Measurements from ENCODE around the gene SLC35E4. TPM values are rescaled to one million over a fixed set of nuclear protein-coding genes. Genes with fewer than 3 reads are reported as not detected.

SLC35E4 gene
- total RNA-seq, 4 donors from 2014 or later = 6.1 to 15.0 (median 7.3) TPM

GRCh38 chr22:30602049-30602448 lies 33.5 kb upstream of the SLC35E4 start:
- WGBS, 2 donors = 54 to 58% methylated on average over 3 of the region's 3 CpGs
- Histone ChIP-seq H3K27me3 (no peaks in the 10 kb centered on the region), H3K4me1 (peaks cover 0 to 14% (median 3%) of the 10 kb centered on the region in 4 donors), H3K27ac (no peak overlapping the region), H3K4me3 (no peak overlapping the region), H3K9me3 (no peaks in the 10 kb centered on the region), H3K36me3 (no peaks in the 10 kb centered on the region)
- TF ChIP-seq CTCF (IDR thresholded peaks at IDR 0.05) (peak in 1 of 5 experiments; percentile 7), POLR2A (IDR thresholded peaks at IDR 0.05) (no peak)
- DNase-seq (ENCODE audit: low spot score in 2 of 2) = no peak

- Histone ChIP-seq H3K27ac (no peak overlapping the region), H3K9me3 (no peaks in the 10 kb centered on the region), H3K27me3 (no peaks in the 10 kb centered on the region), H3K36me3 (no peaks in the 10 kb centered on the region), H3K4me3 (no peak overlapping the region), H3K4me1 (peaks cover 0 to 31% (median 16%) of the 10 kb centered on the region in 4 donors)
- 62 to 70% methylated on average over 3 of the region's 3 CpGs for WGBS, 2 donors
- DNase-seq (ENCODE audit: low spot score in 2 of 2) = no peak
- TF ChIP-seq EP300 (IDR thresholded peaks at IDR 0.05) (no peak), CTCF (IDR thresholded peaks at IDR 0.05) (no peak), POLR2A (IDR thresholded peaks at IDR 0.05) (no peak)
These were observed 31.8 kb upstream of the SLC35E4 start for GRCh38 chr22:30603801-30604200.

GRCh38 chr22:30604723-30605122 lies 30.9 kb upstream of the SLC35E4 start:
- Histone ChIP-seq H3K9me3 (no peaks in the 10 kb centered on the region), H3K27ac (no peak overlapping the region), H3K4me3 (no peak overlapping the region), H3K27me3 (no peaks in the 10 kb centered on the region), H3K36me3 (no peaks in the 10 kb centered on the region), H3K4me1 (peaks cover 0 to 41% (median 18%) of the 10 kb centered on the region in 4 donors)
- DNase-seq (ENCODE audit: low spot score in 2 of 2) = no peak
- WGBS, 2 donors = 77 to 84% methylated on average over 2 of the region's 2 CpGs
- TF ChIP-seq POLR2A (IDR thresholded peaks at IDR 0.05) = no peak

GRCh38 chr22:30605449-30606110 lies 30.0 kb upstream of the SLC35E4 start:
- WGBS, 2 donors = 26 to 28% methylated on average over 9 of the region's 9 CpGs
- Histone ChIP-seq H3K27me3 (no peaks in the 10 kb centered on the region), H3K36me3 (no peaks in the 10 kb centered on the region), H3K4me1 (peaks cover 0 to 46% (median 18%) of the 10 kb centered on the region in 4 donors), H3K4me3 (peak overlapping the region in 2 of 4 donors; percentile 46 to 62), H3K9me3 (no peaks in the 10 kb centered on the region), H3K27ac (peak overlapping the region; percentile 65 to 81 (median 78))
- TF ChIP-seq EP300 (IDR thresholded peaks at IDR 0.05) = no peak
- TF ChIP-seq CTCF (IDR thresholded peaks at IDR 0.05) = peak; percentile 59 to 67 (median 62)
- peak in 1 of 2 donors; percentile 54 for DNase-seq (ENCODE audit: low spot score in 2 of 2)

- Histone ChIP-seq H3K4me3 (peak within 1 kb of the TSS; percentile 46 to 70 (median 54)), H3K9me3 (no peaks in the 10 kb centered on the region), H3K27me3 (no peaks in the 10 kb centered on the region), H3K27ac (peak within 1 kb of the TSS; percentile 65 to 81 (median 78)), H3K36me3 (peaks cover 0 to 10% (median 0%) of the 10 kb centered on the region in 3 donors), H3K4me1 (peaks cover 0 to 46% (median 18%) of the 10 kb centered on the region in 4 donors)
- DNase-seq (ENCODE audit: low spot score in 2 of 2) = peak; percentile 45 to 64
- WGBS, 2 donors = 1% methylated on average over 24 of the region's 24 CpGs
- TF ChIP-seq CTCF (IDR thresholded peaks at IDR 0.05) (peak in 1 of 5 experiments; percentile 16), POLR2A (IDR thresholded peaks at IDR 0.05) (no peak), EP300 (IDR thresholded peaks at IDR 0.05) (peak in 1 of 2 donors; percentile 44)
These were observed 28.9 kb upstream of the SLC35E4 start, which contains the start of gene TCN2 for GRCh38 chr22:30606455-30607299. Gene TCN2 (plus strand): TSS chr22:30607174. CDS start chr22:30607332, 158 bp downstream.

Measured in tibial nerve (tissue), 4 donors.